OCI-LY7 (cell line): ENCODE data around the gene MAPK6. TPM values are rescaled to one million over a fixed set of nuclear protein-coding genes. Genes with fewer than 3 reads are reported as not detected.

Source experiments
- BruUV-seq: library from RNA; stranded (reverse); fragments of 400-500 nt; replicated peaks from 2 replicates; lab custom pipeline; 2021; lab: Mats Ljungman, UMichigan
- CTCF ChIA-PET: fragments of 300-600 bp; sonication (Branson Sonifier 250); formaldehyde crosslinking; loops from one replicate; lab custom pipeline; 2022; ENCODE audit warnings: antibody characterized with exemption; ENCODE audit not compliant: unreplicated experiment; lab: Charles Lee
- POLR2A ChIA-PET: fragments of 300-600 bp; sonication (Branson Sonifier 250); formaldehyde crosslinking; loops from one replicate; lab custom pipeline; 2022; ENCODE audit warnings: antibody characterized with exemption; lab: Charles Lee
- DNase-seq: peaks from one replicate; pipeline ENCODE4 v3.0.0-alpha.2; 2015; ENCODE audit warnings: low spot score
- H2AFZ ChIP-seq: fragments of 200-600 bp; sonication (generic), shearing (Covaris generic); 2 replicates; pipeline ENCODE4 v1.6.1; 2014; ENCODE audit warnings: mild to moderate bottlenecking, antibody characterized with exemption, low read length, moderate library complexity
- H3K27ac ChIP-seq: fragments of 200-600 bp; sonication (generic); 2 replicates; pipeline ENCODE4 v1.5.1; 2014; ENCODE audit warnings: mixed run types, low read depth, mild to moderate bottlenecking, moderate library complexity, low read length, inconsistent platforms; ENCODE audit not compliant: poor library complexity, severe bottlenecking
- H3K36me3 ChIP-seq: fragments of 200-600 bp; sonication (generic); 2 replicates; pipeline ENCODE4 v1.6.1; 2014; ENCODE audit warnings: mild to moderate bottlenecking, antibody characterized with exemption, low read length, moderate library complexity, mixed read lengths; ENCODE audit not compliant: insufficient read depth
- H3K4me1 ChIP-seq: fragments of 200-600 bp; sonication (generic); 2 replicates; pipeline ENCODE4 v1.5.1; 2014; ENCODE audit warnings: mild to moderate bottlenecking, low read length; ENCODE audit not compliant: insufficient read depth, poor library complexity, severe bottlenecking
- H3K4me2 ChIP-seq: fragments of 200-600 bp; sonication (generic); 2 replicates; pipeline ENCODE4 v1.6.1; 2014; ENCODE audit warnings: mild to moderate bottlenecking, low read length
- H3K4me3 ChIP-seq: fragments of 200-600 bp; sonication (generic); 2 replicates; pipeline ENCODE4 v1.5.1; 2014; ENCODE audit warnings: mild to moderate bottlenecking, low read depth, low read length; ENCODE audit not compliant: poor library complexity, severe bottlenecking
- H3K79me2 ChIP-seq: fragments of 200-600 bp; sonication (generic); 2 replicates; pipeline ENCODE4 v1.6.1; 2016; ENCODE audit warnings: low read depth, mild to moderate bottlenecking, low read length, moderate library complexity, mixed read lengths; ENCODE audit not compliant: insufficient read depth
- H3K9me2 ChIP-seq: fragments of 200-600 bp; sonication (generic); 2 replicates; pipeline ENCODE4 v1.6.1; 2016; ENCODE audit warnings: mild to moderate bottlenecking, low read length, mixed read lengths; ENCODE audit not compliant: insufficient read depth
- H3K9me3 ChIP-seq: fragments of 200-600 bp; sonication (generic); 2 replicates; pipeline ENCODE4 v1.6.1; 2014; ENCODE audit warnings: mild to moderate bottlenecking, mixed run types, low read length, mixed read lengths
- H4K20me1 ChIP-seq: fragments of 200-600 bp; sonication (generic); 2 replicates; pipeline ENCODE4 v1.6.1; 2014; ENCODE audit warnings: mild to moderate bottlenecking, antibody characterized with exemption, low read length, moderate library complexity, mixed read lengths; ENCODE audit not compliant: insufficient read depth
- CTCF ChIP-seq: fragments of 200-600 bp; sonication (generic); conservative IDR thresholded peaks from 2 replicates; pipeline ENCODE4 v1.5.1; 2014; ENCODE audit warnings: mild to moderate bottlenecking, antibody characterized with exemption, low read length, moderate library complexity, mixed read lengths
- EZH2phosphoT487 ChIP-seq: fragments of 200-600 bp; sonication (generic); IDR thresholded peaks from 2 replicates; pipeline ENCODE4 v1.6.1; 2018; ENCODE audit warnings: low read depth, borderline replicate concordance, mild to moderate bottlenecking, mixed run types, antibody characterized with exemption, low read length, moderate library complexity, mixed read lengths
- intact Hi-C: fragments of 100-400 bp; cut with micrococcal nuclease; formaldehyde crosslinking; loops from one replicate; pipeline ENCODE4 v1.10.0; 2022; ENCODE audit not compliant: unreplicated experiment
- total RNA-seq, 2 experiments: library from RNA; depleted of rRNA in 1 of 2; stranded (reverse); fragments of >200 nt in 1 of 2; shearing (Covaris generic) in 1 of 2; gene quantifications; 2 replicates each; pipeline ENCODE4 v1.2.3, GENCODE V29; 2014 to 2022

Gene MAPK6
- total RNA-seq, 2 experiments from 2014 or later, result 19.8 to 49.7 TPM

DNA sequence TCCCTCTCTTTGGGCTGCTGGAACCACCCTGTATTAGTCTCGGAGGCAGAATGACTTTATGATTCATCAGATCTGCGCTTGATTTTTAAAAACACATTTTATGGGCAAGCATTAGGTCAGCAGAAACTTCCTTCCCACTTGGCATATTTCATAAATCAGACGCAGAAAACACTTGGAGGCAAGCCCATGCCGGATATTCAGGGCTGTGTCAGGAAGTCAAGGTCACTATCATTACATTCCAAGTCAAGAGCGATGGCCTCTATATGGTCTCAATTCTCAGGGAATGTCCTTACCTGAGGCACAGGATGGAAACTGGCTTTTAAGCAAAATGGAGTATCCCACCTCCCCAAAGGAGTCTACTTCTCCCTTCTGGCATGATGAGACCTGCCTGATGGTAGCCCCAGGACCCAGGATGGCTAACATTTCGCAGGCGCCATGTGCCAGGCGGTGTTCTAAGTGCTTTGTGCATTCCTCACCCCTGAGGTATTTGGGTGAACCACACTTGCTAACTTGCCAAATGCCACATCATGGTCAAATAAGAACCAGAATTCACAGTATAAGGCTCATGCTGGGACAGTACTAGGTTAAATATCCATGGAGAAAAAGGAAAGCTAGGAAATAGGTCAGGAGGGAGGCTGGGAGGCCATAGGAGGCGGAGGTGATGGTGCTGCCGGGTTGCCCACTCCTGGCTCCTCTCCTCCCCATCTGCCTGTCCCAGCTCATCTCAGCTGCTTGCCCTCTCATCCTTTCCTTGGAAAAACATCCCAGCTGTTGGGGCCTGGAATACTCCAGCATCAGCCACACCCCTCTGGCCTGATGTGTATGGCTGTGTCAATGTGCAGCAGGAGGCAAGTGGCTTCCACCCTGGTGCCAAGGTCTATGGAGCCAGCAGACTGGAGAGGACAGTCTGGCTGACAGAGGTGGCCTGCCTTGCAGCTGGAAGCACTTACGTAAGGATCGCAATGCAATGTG, 74.8 kb downstream of the MAPK6 start:
- 0 out of 2 replicates have a peak, but pooled peaks cover 6% of the 10 kb centered on the region for H3K9me3 ChIP-seq
- no peak overlapping the region for H2AFZ ChIP-seq
- ChIA-PET CTCF (no interaction called here), POLR2A (no interaction called here)
- no peaks in the 10 kb centered on the region for H3K4me1 ChIP-seq
- BruUV-seq, result no TSS peak
- DNase-seq, result no peak
- intact Hi-C loops, result no loop called here
- H3K9me2 ChIP-seq, result no peaks in the 10 kb centered on the region
- TF ChIP-seq EZH2phosphoT487, result no peak
- TF ChIP-seq CTCF, result no peak
- H4K20me1 ChIP-seq, result no peaks in the 10 kb centered on the region
- H3K4me3 ChIP-seq, result no peak overlapping the region
- H3K4me2 ChIP-seq, result no peak overlapping the region
- no peaks in the 10 kb centered on the region for H3K79me2 ChIP-seq
- H3K27ac ChIP-seq, result no peak overlapping the region
- H3K36me3 ChIP-seq, result no peaks in the 10 kb centered on the region

DNA sequence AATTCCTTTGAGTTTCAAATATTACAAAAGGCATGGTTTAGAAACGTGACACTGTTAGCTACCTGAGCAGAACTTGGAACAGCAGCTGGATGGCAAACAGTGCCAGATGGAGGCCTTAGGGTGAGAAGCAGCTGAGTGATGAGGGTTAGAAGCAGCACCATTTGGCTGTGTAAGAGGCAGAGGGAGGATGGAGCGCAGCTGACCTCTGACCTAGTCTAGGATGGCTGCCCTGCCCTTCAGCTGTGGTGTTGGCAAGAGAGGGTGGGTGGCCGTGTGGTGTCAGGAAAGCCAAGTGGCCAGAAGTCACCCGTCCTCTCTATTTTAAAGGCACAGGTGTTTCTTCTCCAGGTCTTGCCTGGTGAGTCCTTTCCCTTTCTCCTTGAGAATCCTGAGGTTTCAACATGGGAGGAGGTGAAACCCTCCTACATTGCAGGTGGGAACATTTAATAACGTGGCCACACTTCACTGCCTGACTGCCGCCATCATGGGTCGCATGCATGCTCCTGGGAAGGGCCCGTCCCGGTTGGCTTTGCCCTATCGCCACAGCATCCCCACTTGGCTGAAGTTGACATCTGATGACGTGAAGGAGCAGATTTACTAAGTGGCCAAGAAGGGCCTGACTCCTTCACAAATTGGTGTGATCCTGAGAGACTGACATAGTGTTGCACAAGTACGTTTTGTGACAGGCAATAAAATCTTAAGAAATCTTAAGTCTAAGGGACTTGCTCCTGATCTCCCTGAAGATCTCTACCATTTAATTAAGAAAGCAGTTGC, 76.0 kb downstream of the MAPK6 start:
- BruUV-seq, result no TSS peak
- DNase-seq, result no peak
- intact Hi-C loops, result no loop called here
- TF ChIP-seq CTCF (no peak), EZH2phosphoT487 (no peak)
- H4K20me1 ChIP-seq, result no peaks in the 10 kb centered on the region
- ChIA-PET POLR2A (no interaction called here), CTCF (no interaction called here)
- H3K36me3 ChIP-seq, result no peaks in the 10 kb centered on the region
- H3K79me2 ChIP-seq, result no peaks in the 10 kb centered on the region
- H2AFZ ChIP-seq, result no peak overlapping the region
- 0 out of 2 replicates have a peak, but pooled peaks cover 6% of the 10 kb centered on the region for H3K9me3 ChIP-seq
- H3K4me3 ChIP-seq, result no peak overlapping the region
- no peaks in the 10 kb centered on the region for H3K4me1 ChIP-seq
- no peaks in the 10 kb centered on the region for H3K9me2 ChIP-seq
- H3K4me2 ChIP-seq, result no peak overlapping the region
- no peak overlapping the region for H3K27ac ChIP-seq
